OCI-LY7 (cell line): ENCODE measurements around the gene CEP162.

Experiments used
- EZH2phosphoT487 ChIP-seq: fragments of 200-600 bp; sonication (generic); IDR thresholded peaks from 2 replicates; pipeline ENCODE4 v1.6.1; 2018; ENCODE audit warnings: low read depth, borderline replicate concordance, mild to moderate bottlenecking, mixed run types, antibody characterized with exemption, low read length, moderate library complexity, mixed read lengths
- TF ChIP-seq, protein P1 (sequence below): fragments of 200-600 bp; sonication (generic); conservative IDR thresholded peaks from 2 replicates; pipeline ENCODE4 v1.5.1; 2014; ENCODE audit warnings: mild to moderate bottlenecking, antibody characterized with exemption, low read length, moderate library complexity, mixed read lengths

- TF ChIP-seq, protein P1, sequence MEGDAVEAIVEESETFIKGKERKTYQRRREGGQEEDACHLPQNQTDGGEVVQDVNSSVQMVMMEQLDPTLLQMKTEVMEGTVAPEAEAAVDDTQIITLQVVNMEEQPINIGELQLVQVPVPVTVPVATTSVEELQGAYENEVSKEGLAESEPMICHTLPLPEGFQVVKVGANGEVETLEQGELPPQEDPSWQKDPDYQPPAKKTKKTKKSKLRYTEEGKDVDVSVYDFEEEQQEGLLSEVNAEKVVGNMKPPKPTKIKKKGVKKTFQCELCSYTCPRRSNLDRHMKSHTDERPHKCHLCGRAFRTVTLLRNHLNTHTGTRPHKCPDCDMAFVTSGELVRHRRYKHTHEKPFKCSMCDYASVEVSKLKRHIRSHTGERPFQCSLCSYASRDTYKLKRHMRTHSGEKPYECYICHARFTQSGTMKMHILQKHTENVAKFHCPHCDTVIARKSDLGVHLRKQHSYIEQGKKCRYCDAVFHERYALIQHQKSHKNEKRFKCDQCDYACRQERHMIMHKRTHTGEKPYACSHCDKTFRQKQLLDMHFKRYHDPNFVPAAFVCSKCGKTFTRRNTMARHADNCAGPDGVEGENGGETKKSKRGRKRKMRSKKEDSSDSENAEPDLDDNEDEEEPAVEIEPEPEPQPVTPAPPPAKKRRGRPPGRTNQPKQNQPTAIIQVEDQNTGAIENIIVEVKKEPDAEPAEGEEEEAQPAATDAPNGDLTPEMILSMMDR, result no peak
- no peak for TF ChIP-seq EZH2phosphoT487
Observed at GRCh38 chr6:84078335-84078734, 149.1 kb downstream of the CEP162 start.
